Osteoblast (primary cell): ENCODE measurements around the gene DPP10. TPM values are rescaled to one million over a fixed set of nuclear protein-coding genes. Genes with fewer than 3 reads are reported as not detected.

Source experiments
- DNase-seq: peaks from one replicate; pipeline ENCODE4 v3.0.0; 2011; ENCODE audit warnings: low spot score, mixed read lengths; ENCODE audit not compliant: insufficient read length; ENCODE audit errors: missing footprints
- H2AFZ ChIP-seq: 2 replicates; pipeline ENCODE4 v1.6.0; 2011; ENCODE audit warnings: mild to moderate bottlenecking, low read length
- H3K27ac ChIP-seq: 2 replicates; pipeline ENCODE4 v1.5.1; 2011; ENCODE audit warnings: mild to moderate bottlenecking, low read depth, low read length, moderate library complexity
- H3K27me3 ChIP-seq: 2 replicates; pipeline ENCODE4 v1.6.0; 2012; ENCODE audit warnings: mild to moderate bottlenecking, control low read depth, inconsistent platforms, low read length, moderate library complexity; ENCODE audit not compliant: insufficient read depth
- H3K36me3 ChIP-seq: 2 replicates; pipeline ENCODE4 v1.5.1; 2011; ENCODE audit warnings: mild to moderate bottlenecking, low read length, control low read depth, moderate library complexity; ENCODE audit not compliant: insufficient read depth
- H3K4me1 ChIP-seq: 2 replicates; pipeline ENCODE4 v1.5.1; 2011; ENCODE audit warnings: mild to moderate bottlenecking, low read length, control low read depth, moderate library complexity; ENCODE audit not compliant: insufficient read depth
- H3K4me2 ChIP-seq: 2 replicates; pipeline ENCODE4 v1.6.0; 2011; ENCODE audit warnings: mild to moderate bottlenecking, low read length; ENCODE audit not compliant: insufficient read depth
- H3K4me3 ChIP-seq: fragments of 200-600 bp; sonication (generic); 3 replicates; pipeline ENCODE4 v1.5.1; 2012; ENCODE audit warnings: mild to moderate bottlenecking, low read length, inconsistent platforms; ENCODE audit not compliant: insufficient read depth
- H3K79me2 ChIP-seq: 2 replicates; pipeline ENCODE4 v1.6.0; 2012; ENCODE audit warnings: mild to moderate bottlenecking, low read length, control low read depth, inconsistent platforms; ENCODE audit not compliant: insufficient read depth
- H3K9me3 ChIP-seq: 2 replicates; pipeline ENCODE4 v1.5.1; 2011; ENCODE audit warnings: low read depth, low read length, control low read depth
- H4K20me1 ChIP-seq: 2 replicates; pipeline ENCODE4 v1.6.0; 2012; ENCODE audit warnings: mild to moderate bottlenecking, low read length, control low read depth; ENCODE audit not compliant: insufficient read depth
- total RNA-seq: library from RNA; depleted of rRNA; stranded (reverse); fragments of >200 nt; gene quantifications from 2 replicates; pipeline ENCODE4 v1.2.3, GENCODE V29; 2012
- TF ChIP-seq, protein P1 (sequence below): IDR thresholded peaks from 2 replicates; pipeline ENCODE4 v1.5.1; 2011; ENCODE audit warnings: mild to moderate bottlenecking, low read depth, low read length, moderate library complexity; ENCODE audit errors: extremely low read depth

Gene DPP10
- total RNA-seq, 1 donor, result not detected

DNA sequence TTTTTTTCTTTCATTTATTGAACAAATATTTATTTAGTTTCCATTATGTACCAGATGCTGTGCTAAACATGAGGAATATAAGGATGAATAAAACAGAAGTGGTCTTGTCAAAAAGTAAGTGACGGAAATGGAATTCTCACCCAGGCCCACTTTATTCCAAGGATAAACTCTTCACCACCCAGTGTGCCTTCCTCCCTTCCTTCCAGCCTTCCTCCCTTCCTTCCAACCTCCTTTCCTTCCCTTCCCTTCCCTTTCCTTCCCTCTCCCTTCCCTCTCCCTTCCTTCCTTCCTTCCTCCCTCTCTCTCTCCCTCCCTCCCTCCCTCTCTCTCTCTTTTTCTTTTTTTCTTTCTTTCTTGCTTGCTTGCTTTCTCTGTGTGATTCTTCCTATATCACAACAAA lies 240.8 kb downstream of the DPP10 start:
- Histone ChIP-seq H3K4me2 (no peak overlapping the region), H2AFZ (no peak overlapping the region), H3K4me1 (no peaks in the 10 kb centered on the region), H3K79me2 (no peaks in the 10 kb centered on the region), H3K4me3 (no peak overlapping the region), H3K27ac (no peak overlapping the region), H4K20me1 (no peaks in the 10 kb centered on the region), H3K27me3 (no peaks in the 10 kb centered on the region), H3K9me3 (no peaks in the 10 kb centered on the region), H3K36me3 (no peaks in the 10 kb centered on the region)
- TF ChIP-seq, protein P1, sequence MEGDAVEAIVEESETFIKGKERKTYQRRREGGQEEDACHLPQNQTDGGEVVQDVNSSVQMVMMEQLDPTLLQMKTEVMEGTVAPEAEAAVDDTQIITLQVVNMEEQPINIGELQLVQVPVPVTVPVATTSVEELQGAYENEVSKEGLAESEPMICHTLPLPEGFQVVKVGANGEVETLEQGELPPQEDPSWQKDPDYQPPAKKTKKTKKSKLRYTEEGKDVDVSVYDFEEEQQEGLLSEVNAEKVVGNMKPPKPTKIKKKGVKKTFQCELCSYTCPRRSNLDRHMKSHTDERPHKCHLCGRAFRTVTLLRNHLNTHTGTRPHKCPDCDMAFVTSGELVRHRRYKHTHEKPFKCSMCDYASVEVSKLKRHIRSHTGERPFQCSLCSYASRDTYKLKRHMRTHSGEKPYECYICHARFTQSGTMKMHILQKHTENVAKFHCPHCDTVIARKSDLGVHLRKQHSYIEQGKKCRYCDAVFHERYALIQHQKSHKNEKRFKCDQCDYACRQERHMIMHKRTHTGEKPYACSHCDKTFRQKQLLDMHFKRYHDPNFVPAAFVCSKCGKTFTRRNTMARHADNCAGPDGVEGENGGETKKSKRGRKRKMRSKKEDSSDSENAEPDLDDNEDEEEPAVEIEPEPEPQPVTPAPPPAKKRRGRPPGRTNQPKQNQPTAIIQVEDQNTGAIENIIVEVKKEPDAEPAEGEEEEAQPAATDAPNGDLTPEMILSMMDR, result no peak
- no peak for DNase-seq

- Histone ChIP-seq H3K27ac (no peak overlapping the region), H2AFZ (no peak overlapping the region), H3K4me3 (no peak overlapping the region), H3K4me2 (no peak overlapping the region), H3K9me3 (no peaks in the 10 kb centered on the region), H3K4me1 (no peaks in the 10 kb centered on the region), H3K79me2 (no peaks in the 10 kb centered on the region), H3K27me3 (no peaks in the 10 kb centered on the region), H4K20me1 (no peaks in the 10 kb centered on the region), H3K36me3 (no peaks in the 10 kb centered on the region)
- TF ChIP-seq, protein P1, result no peak
- no peak for DNase-seq
These were observed 242.0 kb downstream of the DPP10 start for GRCh38 chr2:114684403-114684802.

DNA sequence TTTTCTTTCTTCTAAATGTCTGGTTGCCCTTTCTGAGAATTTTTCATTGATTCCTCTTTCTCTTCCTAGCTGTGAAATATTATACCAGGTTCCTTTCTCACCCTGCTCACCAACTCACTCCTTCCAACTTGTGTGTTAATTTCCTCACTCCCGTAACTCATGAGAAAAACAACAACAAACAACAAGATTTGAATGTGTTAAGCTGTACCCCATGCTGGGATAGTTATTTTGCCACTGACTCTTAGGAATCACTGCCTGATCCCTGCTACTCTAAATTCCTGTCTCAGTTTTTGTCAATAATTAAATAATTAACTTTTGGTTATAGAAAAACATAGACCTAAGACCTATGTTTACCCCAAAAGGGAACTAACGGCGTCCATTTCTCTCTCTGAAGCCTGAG lies 242.7 kb downstream of the DPP10 start:
- no peak for DNase-seq
- TF ChIP-seq, protein P1, result no peak
- Histone ChIP-seq H3K4me1 (no peaks in the 10 kb centered on the region), H3K4me2 (no peak overlapping the region), H2AFZ (no peak overlapping the region), H3K79me2 (no peaks in the 10 kb centered on the region), H4K20me1 (no peaks in the 10 kb centered on the region), H3K36me3 (no peaks in the 10 kb centered on the region), H3K4me3 (no peak overlapping the region), H3K9me3 (no peaks in the 10 kb centered on the region), H3K27ac (no peak overlapping the region), H3K27me3 (no peaks in the 10 kb centered on the region)

GRCh38 chr2:114688241-114688640 lies 245.8 kb downstream of the DPP10 start:
- H3K36me3 ChIP-seq, result no peaks in the 10 kb centered on the region
- no peaks in the 10 kb centered on the region for H3K27me3 ChIP-seq
- H3K27ac ChIP-seq, result no peak overlapping the region
- H3K4me2 ChIP-seq, result no peak overlapping the region
- no peaks in the 10 kb centered on the region for H3K4me1 ChIP-seq
- H3K4me3 ChIP-seq, result no peak overlapping the region
- TF ChIP-seq, protein P1, result no peak
- no peaks in the 10 kb centered on the region for H3K9me3 ChIP-seq
- H2AFZ ChIP-seq, result no peak overlapping the region
- no peaks in the 10 kb centered on the region for H3K79me2 ChIP-seq
- DNase-seq, result no peak
- no peaks in the 10 kb centered on the region for H4K20me1 ChIP-seq
